ENCODE data around the gene S100P.
"Not testable (repeated sequence)": the region's sequence is repeated elsewhere in the genome, so short reads cannot be mapped to it uniquely, and the experiment has no call there.

The S100P gene

GRCh38 chr4:6658597-6659075 lies 35.0 kb upstream of the S100P start:
- Histone ChIP-seq H3K9me3 (replicated peaks; ENCODE audit: low read length) (no peaks in the 10 kb centered on the region), H3K4me3 (ENCODE audit: low read length) (peak overlapping the region; percentile 62), H3K27me3 (ENCODE audit: control insufficient read depth, insufficient read depth, low read length) (peaks cover 11% of the 10 kb centered on the region), H3K36me3 (ENCODE audit: insufficient read depth, low read length) (no peaks in the 10 kb centered on the region), H3K4me2 (ENCODE audit: low read length) (peak overlapping the region; percentile 80), H3K9ac (ENCODE audit: low read depth, low read length) (peak overlapping the region; percentile 56), H3K4me1 (ENCODE audit: control insufficient read depth, insufficient read depth, low read length) (peaks cover 8% of the 10 kb centered on the region)

GRCh38 chr4:6659897-6660296 lies 33.8 kb upstream of the S100P start:
- no peak overlapping the region for H3K9ac ChIP-seq (ENCODE audit: low read depth, low read length)
- peaks cover 20% of the 10 kb centered on the region for H3K27me3 ChIP-seq (ENCODE audit: control insufficient read depth, insufficient read depth, low read length)
- H3K9me3 ChIP-seq (replicated peaks; ENCODE audit: low read length) = no peaks in the 10 kb centered on the region
- no peak overlapping the region for H3K4me3 ChIP-seq (ENCODE audit: low read length)
- H3K4me2 ChIP-seq (ENCODE audit: low read length) = no peak overlapping the region
- peaks cover 18% of the 10 kb centered on the region for H3K4me1 ChIP-seq (ENCODE audit: control insufficient read depth, insufficient read depth, low read length)
- H3K36me3 ChIP-seq (ENCODE audit: insufficient read depth, low read length) = no peaks in the 10 kb centered on the region

- Histone ChIP-seq H3K4me2 (ENCODE audit: low read length) (no peak overlapping the region), H3K9ac (ENCODE audit: low read depth, low read length) (no peak overlapping the region), H3K27me3 (ENCODE audit: control insufficient read depth, insufficient read depth, low read length) (peaks cover 25% of the 10 kb centered on the region), H3K9me3 (replicated peaks; ENCODE audit: low read length) (no peaks in the 10 kb centered on the region), H3K4me1 (ENCODE audit: control insufficient read depth, insufficient read depth, low read length) (peaks cover 18% of the 10 kb centered on the region), H3K4me3 (ENCODE audit: low read length) (no peak overlapping the region), H3K36me3 (ENCODE audit: insufficient read depth, low read length) (no peaks in the 10 kb centered on the region)
Measured at GRCh38 chr4:6660430-6660829, 33.2 kb upstream of the S100P start.

GRCh38 chr4:6662591-6662990 lies 31.1 kb upstream of the S100P start:
- no peak overlapping the region for H3K4me2 ChIP-seq (ENCODE audit: low read length)
- no peaks in the 10 kb centered on the region for H3K36me3 ChIP-seq (ENCODE audit: insufficient read depth, low read length)
- H3K9me3 ChIP-seq (replicated peaks; ENCODE audit: low read length) = no peaks in the 10 kb centered on the region
- no peak overlapping the region for H3K4me3 ChIP-seq (ENCODE audit: low read length)
- no peak overlapping the region for H3K9ac ChIP-seq (ENCODE audit: low read depth, low read length)
- peaks cover 18% of the 10 kb centered on the region for H3K4me1 ChIP-seq (ENCODE audit: control insufficient read depth, insufficient read depth, low read length)
- peaks cover 25% of the 10 kb centered on the region for H3K27me3 ChIP-seq (ENCODE audit: control insufficient read depth, insufficient read depth, low read length)

GRCh38 chr4:6663596-6664393 lies 29.9 kb upstream of the S100P start:
- Histone ChIP-seq H3K9ac (ENCODE audit: low read depth, low read length) (no peak overlapping the region), H3K36me3 (ENCODE audit: insufficient read depth, low read length) (no peaks in the 10 kb centered on the region), H3K4me2 (ENCODE audit: low read length) (peak overlapping the region; percentile 74), H3K27me3 (ENCODE audit: control insufficient read depth, insufficient read depth, low read length) (peaks cover 25% of the 10 kb centered on the region), H3K9me3 (replicated peaks; ENCODE audit: low read length) (no peaks in the 10 kb centered on the region), H3K4me1 (ENCODE audit: control insufficient read depth, insufficient read depth, low read length) (peaks cover 21% of the 10 kb centered on the region), H3K4me3 (ENCODE audit: low read length) (peak overlapping the region; percentile 51)

- no peak overlapping the region for H3K4me3 ChIP-seq (ENCODE audit: low read length)
- no peak overlapping the region for H3K9ac ChIP-seq (ENCODE audit: low read depth, low read length)
Measured at GRCh38 chr4:6665320-6665654, 28.4 kb upstream of the S100P start.

GRCh38 chr4:6668391-6668790 lies 25.3 kb upstream of the S100P start:
- no peak overlapping the region for H3K9ac ChIP-seq (ENCODE audit: low read depth, low read length)
- no peaks in the 10 kb centered on the region for H3K36me3 ChIP-seq (ENCODE audit: insufficient read depth, low read length)

More at GRCh38 chr4:6665320-6665654, 28.4 kb upstream of the S100P start:
- no peaks in the 10 kb centered on the region for H3K36me3 ChIP-seq (ENCODE audit: insufficient read depth, low read length)
- peaks cover 20% of the 10 kb centered on the region for H3K4me1 ChIP-seq (ENCODE audit: control insufficient read depth, insufficient read depth, low read length)
- H3K4me2 ChIP-seq (ENCODE audit: low read length) = no peak overlapping the region
- H3K27me3 ChIP-seq (ENCODE audit: control insufficient read depth, insufficient read depth, low read length) = peaks cover 25% of the 10 kb centered on the region
- no peaks in the 10 kb centered on the region for H3K9me3 ChIP-seq (replicated peaks; ENCODE audit: low read length)

GRCh38 chr4:6671648-6672047 lies 22.0 kb upstream of the S100P start:
- Histone ChIP-seq H3K4me1 (ENCODE audit: control insufficient read depth, insufficient read depth, low read length) (peaks cover 28% of the 10 kb centered on the region), H3K4me3 (ENCODE audit: low read length) (no peak overlapping the region), H3K9ac (ENCODE audit: low read depth, low read length) (no peak overlapping the region), H3K4me2 (ENCODE audit: low read length) (no peak overlapping the region), H3K36me3 (ENCODE audit: insufficient read depth, low read length) (peaks cover 3% of the 10 kb centered on the region), H3K9me3 (replicated peaks; ENCODE audit: low read length) (no peaks in the 10 kb centered on the region), H3K27me3 (ENCODE audit: control insufficient read depth, insufficient read depth, low read length) (no peaks in the 10 kb centered on the region)

More at GRCh38 chr4:6668391-6668790, 25.3 kb upstream of the S100P start:
- Histone ChIP-seq H3K4me1 (ENCODE audit: control insufficient read depth, insufficient read depth, low read length) (peaks cover 20% of the 10 kb centered on the region), H3K9me3 (replicated peaks; ENCODE audit: low read length) (no peaks in the 10 kb centered on the region), H3K27me3 (ENCODE audit: control insufficient read depth, insufficient read depth, low read length) (peaks cover 17% of the 10 kb centered on the region), H3K4me2 (ENCODE audit: low read length) (peak overlapping the region; percentile 38), H3K4me3 (ENCODE audit: low read length) (no peak overlapping the region)

GRCh38 chr4:6672131-6672530 lies 21.5 kb upstream of the S100P start:
- Histone ChIP-seq H3K27me3 (ENCODE audit: control insufficient read depth, insufficient read depth, low read length) (no peaks in the 10 kb centered on the region), H3K4me3 (ENCODE audit: low read length) (no peak overlapping the region), H3K4me1 (ENCODE audit: control insufficient read depth, insufficient read depth, low read length) (peaks cover 28% of the 10 kb centered on the region), H3K9ac (ENCODE audit: low read depth, low read length) (no peak overlapping the region), H3K36me3 (ENCODE audit: insufficient read depth, low read length) (peaks cover 3% of the 10 kb centered on the region), H3K9me3 (replicated peaks; ENCODE audit: low read length) (no peaks in the 10 kb centered on the region), H3K4me2 (ENCODE audit: low read length) (no peak overlapping the region)

GRCh38 chr4:6672541-6673190 lies 21.0 kb upstream of the S100P start:
- Histone ChIP-seq H3K4me2 (ENCODE audit: low read length) (peak overlapping the region; percentile 94), H3K4me1 (ENCODE audit: control insufficient read depth, insufficient read depth, low read length) (peaks cover 28% of the 10 kb centered on the region), H3K4me3 (ENCODE audit: low read length) (peak overlapping the region; percentile 89)
- H3K36me3 ChIP-seq (ENCODE audit: insufficient read depth, low read length); H3K9ac ChIP-seq (ENCODE audit: low read depth, low read length); H3K9me3 ChIP-seq (replicated peaks; ENCODE audit: low read length); H3K27me3 ChIP-seq (ENCODE audit: control insufficient read depth, insufficient read depth, low read length): not testable (repeated sequence)

GRCh38 chr4:6673191-6673659 lies 20.5 kb upstream of the S100P start:
- not testable (repeated sequence) for H3K36me3 ChIP-seq (ENCODE audit: insufficient read depth, low read length); H3K27me3 ChIP-seq (ENCODE audit: control insufficient read depth, insufficient read depth, low read length); H3K9me3 ChIP-seq (replicated peaks; ENCODE audit: low read length)
- Histone ChIP-seq H3K4me3 (ENCODE audit: low read length) (peak overlapping the region; percentile 89), H3K9ac (ENCODE audit: low read depth, low read length) (peak overlapping the region; percentile 82), H3K4me1 (ENCODE audit: control insufficient read depth, insufficient read depth, low read length) (peaks cover 26% of the 10 kb centered on the region), H3K4me2 (ENCODE audit: low read length) (peak overlapping the region; percentile 94)
